Caco-2 (cell line): ENCODE data around the gene PTN. TPM values are rescaled to one million over a fixed set of nuclear protein-coding genes. Genes with fewer than 3 reads are reported as not detected.

Experiments used
- BruUV-seq: library from RNA; stranded (reverse); fragments of 400-500 nt; replicated peaks from 2 replicates; lab custom pipeline; 2021; lab: Mats Ljungman, UMichigan
- CTCF ChIA-PET: fragments of 300-600 bp; sonication (Branson Sonifier 250); formaldehyde crosslinking; loops from one replicate; lab custom pipeline; 2022; ENCODE audit warnings: antibody characterized with exemption; lab: Charles Lee
- POLR2A ChIA-PET: fragments of 300-600 bp; sonication (Branson Sonifier 250); formaldehyde crosslinking; loops from one replicate; lab custom pipeline; 2022; ENCODE audit warnings: antibody characterized with exemption; lab: Charles Lee
- DNase-seq, 2 experiments: peaks; one replicate each; pipeline versions ENCODE4 v3.0.0 to v3.0.0-alpha.2; 2020 to 2022
- H3K27me3 ChIP-seq: replicated peaks from 2 replicates; pipeline ENCODE4 v1.6.0; 2011; ENCODE audit warnings: low read length; ENCODE audit not compliant: control insufficient read depth, insufficient read depth
- H3K36me3 ChIP-seq: 2 replicates; pipeline ENCODE4 v1.5.1; 2011; ENCODE audit warnings: low read length; ENCODE audit not compliant: control insufficient read depth, insufficient read depth
- H3K4me1 ChIP-seq: fragments of 250-450 bp; sonication (Bioruptor Pico); 2 replicates; pipeline ENCODE4 v1.5.1; 2020; ENCODE audit warnings: mild to moderate bottlenecking
- H3K4me3 ChIP-seq: 2 replicates; pipeline ENCODE4 v1.5.1; 2011; ENCODE audit warnings: low read depth, mild to moderate bottlenecking, control low read depth, low read length
- H3K9me3 ChIP-seq: fragments of 250-450 bp; sonication (Bioruptor Pico); 2 replicates; pipeline ENCODE4 v1.5.1; 2020; ENCODE audit warnings: mild to moderate bottlenecking, moderate library complexity
- H3K27ac Mint-ChIP-seq: one replicate; pipeline ENCODE4 v1.8.0; 2022; ENCODE audit warnings: mixed read lengths; ENCODE audit not compliant: unreplicated experiment
- H3K27me3 Mint-ChIP-seq: one replicate; pipeline ENCODE4 v1.8.0; 2022; ENCODE audit warnings: mixed read lengths; ENCODE audit not compliant: insufficient read depth, unreplicated experiment
- H3K36me3 Mint-ChIP-seq: one replicate; pipeline ENCODE4 v1.8.0; 2022; ENCODE audit warnings: mild to moderate bottlenecking, mixed read lengths; ENCODE audit not compliant: insufficient read depth, unreplicated experiment
- H3K4me1 Mint-ChIP-seq: one replicate; pipeline ENCODE4 v1.8.0; 2022; ENCODE audit warnings: low read depth, mixed read lengths; ENCODE audit not compliant: unreplicated experiment
- H3K4me3 Mint-ChIP-seq: one replicate; pipeline ENCODE4 v1.8.0; 2022; ENCODE audit warnings: mild to moderate bottlenecking, moderate library complexity, mixed read lengths; ENCODE audit not compliant: unreplicated experiment
- H3K9me3 Mint-ChIP-seq: one replicate; pipeline ENCODE4 v1.8.0; 2022; ENCODE audit warnings: mixed read lengths; ENCODE audit not compliant: unreplicated experiment
- CTCF ChIP-seq, 2 experiments: fragments of 200-600 bp in 1 of 2; IDR thresholded peaks; 1 replicate in 1 of 2; 2 replicates in 1 of 2; pipeline versions ENCODE4 v1.5.1 to v1.8.0; 2011 to 2022; ENCODE audit warnings: antibody characterized with exemption in 1 of 2, control low read depth in 1 of 2, inconsistent platforms in 1 of 2, low read depth in 1 of 2, low read length in 1 of 2, mild to moderate bottlenecking in 1 of 2, moderate library complexity in 1 of 2; ENCODE audit not compliant: insufficient read depth in 1 of 2, severe bottlenecking in 1 of 2, unreplicated experiment in 1 of 2
- intact Hi-C: fragments of 100-400 bp; cut with micrococcal nuclease; formaldehyde crosslinking; loops from one replicate; pipeline ENCODE4 v1.10.0; 2022; ENCODE audit not compliant: unreplicated experiment
- total RNA-seq: library from RNA; stranded (reverse); gene quantifications from 2 replicates; pipeline ENCODE4 v1.2.3, GENCODE V29; 2022

The PTN gene
- total RNA-seq, 1 experiment from 2014 or later, result 4.3 TPM

DNA sequence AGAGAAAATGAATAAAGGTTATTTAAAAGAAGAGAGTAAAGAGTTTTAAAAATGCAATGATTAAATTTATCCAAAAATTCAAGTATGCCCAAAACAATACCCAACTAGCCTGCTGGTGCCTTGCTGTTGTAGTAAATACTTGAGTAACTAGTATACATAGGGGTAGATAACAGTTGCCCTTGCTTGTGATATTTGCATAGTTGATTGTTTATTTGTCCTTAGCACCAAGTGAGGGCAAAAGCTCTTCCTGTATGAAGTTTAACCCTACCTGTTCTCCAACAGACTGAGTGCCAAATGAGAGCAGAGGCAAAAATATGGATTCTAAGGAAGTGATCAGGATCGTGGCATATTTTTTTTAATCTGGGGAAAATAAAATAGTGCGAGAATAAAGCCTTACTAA, 85.0 kb downstream of the PTN start:
- Mint-ChIP-seq H3K27ac (no peak overlapping the region), H3K9me3 (peaks cover 7% of the 10 kb centered on the region), H3K4me3 (no peak overlapping the region), H3K36me3 (peaks cover 8% of the 10 kb centered on the region), H3K27me3 (peaks cover 4% of the 10 kb centered on the region), H3K4me1 (no peaks in the 10 kb centered on the region)
- Histone ChIP-seq H3K36me3 (no peaks in the 10 kb centered on the region), H3K4me3 (no peak overlapping the region), H3K27me3 (no peaks in the 10 kb centered on the region), H3K9me3 (peaks cover 3% of the 10 kb centered on the region; the same call in 1 of the 2 replicates), H3K4me1 (no peaks in the 10 kb centered on the region; the same call in 1 of the 2 replicates)
- ChIA-PET POLR2A (no interaction called here), CTCF (no interaction called here)
- no TSS peak for BruUV-seq
- no peak for DNase-seq
- intact Hi-C loops, result no loop called here
- no peak for TF ChIP-seq CTCF (IDR thresholded peaks at IDR 0.05; ENCODE audit: insufficient read depth in 1 of 2, low read depth in 1 of 2, low read length in 1 of 2, severe bottlenecking in 1 of 2, unreplicated experiment in 1 of 2)

DNA sequence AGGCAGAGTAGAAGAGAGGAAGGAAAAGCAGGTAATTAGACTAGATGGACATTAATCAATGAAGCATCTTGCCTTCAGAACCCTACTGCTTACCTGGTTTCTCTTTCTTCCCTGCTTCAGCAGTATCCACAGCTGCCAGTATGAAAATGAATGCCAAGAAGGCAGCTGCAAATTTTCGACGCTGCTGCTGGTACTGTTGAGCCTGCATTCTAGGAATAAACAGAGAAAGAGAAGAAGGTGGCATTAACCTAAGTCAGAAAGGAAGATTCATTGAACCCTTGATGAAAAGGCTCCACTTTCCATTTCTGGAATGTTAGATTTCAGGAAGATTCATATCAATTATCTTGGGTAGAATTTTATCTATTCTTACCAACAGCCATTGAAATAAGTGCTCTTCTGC, 88.8 kb downstream of the PTN start:
- Histone ChIP-seq H3K4me1 (no peaks in the 10 kb centered on the region), H3K9me3 (no peaks in the 10 kb centered on the region), H3K4me3 (no peak overlapping the region), H3K27me3 (no peaks in the 10 kb centered on the region), H3K36me3 (no peaks in the 10 kb centered on the region)
- no peak for DNase-seq
- Mint-ChIP-seq H3K4me3 (no peak overlapping the region), H3K27me3 (peaks cover 8% of the 10 kb centered on the region), H3K9me3 (no peaks in the 10 kb centered on the region), H3K4me1 (no peaks in the 10 kb centered on the region), H3K27ac (no peak overlapping the region), H3K36me3 (peaks cover 15% of the 10 kb centered on the region)
- TF ChIP-seq CTCF (IDR thresholded peaks at IDR 0.05; ENCODE audit: insufficient read depth in 1 of 2, low read depth in 1 of 2, low read length in 1 of 2, severe bottlenecking in 1 of 2, unreplicated experiment in 1 of 2), result no peak
- ChIA-PET CTCF (no interaction called here), POLR2A (no interaction called here)
- intact Hi-C loops, result no loop called here
- BruUV-seq, result no TSS peak

GRCh38 chr7:137245890-137246289, 97.6 kb downstream of the PTN start:
- ChIA-PET CTCF (no interaction called here), POLR2A (no interaction called here)
- intact Hi-C loops, result no loop called here
- Histone ChIP-seq H3K27me3 (no peaks in the 10 kb centered on the region), H3K4me3 (no peak overlapping the region), H3K9me3 (no peaks in the 10 kb centered on the region), H3K36me3 (no peaks in the 10 kb centered on the region), H3K4me1 (no peaks in the 10 kb centered on the region)
- H3K9me3 Mint-ChIP-seq, result no peaks in the 10 kb centered on the region
- H3K27me3 Mint-ChIP-seq, result peaks cover 4% of the 10 kb centered on the region
- no peak for TF ChIP-seq CTCF (IDR thresholded peaks at IDR 0.05; ENCODE audit: insufficient read depth in 1 of 2, low read depth in 1 of 2, low read length in 1 of 2, severe bottlenecking in 1 of 2, unreplicated experiment in 1 of 2)
- no peak overlapping the region for H3K27ac Mint-ChIP-seq
- BruUV-seq, result no TSS peak
- no peak overlapping the region for H3K4me3 Mint-ChIP-seq
- H3K4me1 Mint-ChIP-seq, result no peaks in the 10 kb centered on the region
- DNase-seq, result no peak
- H3K36me3 Mint-ChIP-seq, result peaks cover 5% of the 10 kb centered on the region
